Mucosa of descending colon (tissue), 3 donors: Measurements from ENCODE around the gene MRPL43. TPM values are rescaled to one million over a fixed set of nuclear protein-coding genes. Genes with fewer than 3 reads are reported as not detected.

Experiments
- ATAC-seq: fragments of 200-7000 bp; cut with Tn5 transposase; one replicate; pipeline ENCODE4 v1.9.1; 2020; ENCODE audit warnings: mild to moderate bottlenecking, moderate library complexity
- DNase-seq, 3 donors: peaks; one replicate each; pipeline ENCODE4 v3.0.0-alpha.2; 2020
- H3K36me3 ChIP-seq: fragments of 200-600 bp; one replicate; pipeline ENCODE4 v1.8.0; 2021; ENCODE audit warnings: low read depth, mild to moderate bottlenecking
- H3K4me1 ChIP-seq: fragments of 200-600 bp; one replicate; pipeline ENCODE4 v1.8.0; 2021; ENCODE audit warnings: low read depth, mild to moderate bottlenecking
- H3K4me3 ChIP-seq: fragments of 200-600 bp; one replicate; pipeline ENCODE4 v1.8.0; 2021; ENCODE audit warnings: mild to moderate bottlenecking
- H3K9me3 ChIP-seq: fragments of 200-600 bp; one replicate; pipeline ENCODE4 v1.8.0; 2021; ENCODE audit warnings: mild to moderate bottlenecking
- CTCF ChIP-seq: fragments of 200-600 bp; IDR thresholded peaks from one replicate; pipeline ENCODE4 v1.8.0; 2022; ENCODE audit warnings: antibody characterized with exemption, mild to moderate bottlenecking
- intact Hi-C, 2 donors: fragments of 100-400 bp; cut with DNase I in 1 of 2; cut with micrococcal nuclease in 1 of 2; formaldehyde crosslinking; loops; one replicate each; pipeline versions ENCODE4 v1.11.0 to v1.11.1; 2022; cut with DNase I, micrococcal nuclease
- total RNA-seq, 3 donors: library from RNA; stranded (reverse); fragmentation: NEBNext Ultra II Directional in 2 of 3; extraction: Animal tissue kit (Norgen Biotek cat#: 25700) in 2 of 3; gene quantifications; one replicate each; pipeline versions ENCODE4 v1.2.1 to v1.2.4, GENCODE V29; 2021 to 2023
- donor health status: DM: no; HTN: no; CAD: no; lungs with moderate emphysema.
- donor health status: DM: no; HTN: no; CAD: no.
- donor health status: DM: no; HTN: yes; CAD: no.

Gene MRPL43
- total RNA-seq, 3 donors from 2014 or later, result 61.3 to 82.3 (median 71.4) TPM

- peak; percentile 83 to 92 (median 89) for DNase-seq
- peak; percentile 71 for TF ChIP-seq CTCF
- intact Hi-C loops, result no loop called here
- Histone ChIP-seq H3K4me1 (peaks cover 8% of the 10 kb centered on the region), H3K9me3 (no peaks in the 10 kb centered on the region), H3K36me3 (no peaks in the 10 kb centered on the region), H3K4me3 (no peak overlapping the region)
- peak; percentile 90 for ATAC-seq
Measured at GRCh38 chr10:101012525-101013364, 25.4 kb upstream of the MRPL43 start.

GRCh38 chr10:101011517-101012423 is 24.5 kb upstream of the MRPL43 start:
- ATAC-seq (no peak), DNase-seq (no peak)
- intact Hi-C loops, result no loop called here
- Histone ChIP-seq H3K4me3 (no peak overlapping the region), H3K9me3 (no peaks in the 10 kb centered on the region), H3K4me1 (peaks cover 8% of the 10 kb centered on the region), H3K36me3 (no peaks in the 10 kb centered on the region)
- no peak for TF ChIP-seq CTCF

GRCh38 chr10:101010329-101010728 is 23.0 kb upstream of the MRPL43 start:
- peaks cover 3% of the 10 kb centered on the region for H3K36me3 ChIP-seq
- intact Hi-C loops, result no loop called here
- no peak overlapping the region for H3K4me3 ChIP-seq
- ATAC-seq, result no peak
- no peak for TF ChIP-seq CTCF
- H3K4me1 ChIP-seq, result peaks cover 8% of the 10 kb centered on the region
- H3K9me3 ChIP-seq, result no peaks in the 10 kb centered on the region
- no peak for DNase-seq

- Histone ChIP-seq H3K4me3 (no peak overlapping the region), H3K9me3 (no peaks in the 10 kb centered on the region), H3K4me1 (peaks cover 8% of the 10 kb centered on the region), H3K36me3 (peaks cover 4% of the 10 kb centered on the region)
- DNase-seq, result no peak
- no peak for ATAC-seq
- no peak for TF ChIP-seq CTCF
- intact Hi-C loops, result no loop called here
Measured at GRCh38 chr10:101008823-101009423, 21.6 kb upstream of the MRPL43 start.

GRCh38 chr10:101007915-101008822 is 20.9 kb upstream of the MRPL43 start:
- intact Hi-C loops, result no loop called here
- no peak for DNase-seq
- Histone ChIP-seq H3K4me1 (peaks cover 4% of the 10 kb centered on the region), H3K9me3 (no peaks in the 10 kb centered on the region), H3K4me3 (no peak overlapping the region), H3K36me3 (peaks cover 4% of the 10 kb centered on the region)
- TF ChIP-seq CTCF, result no peak
- no peak for ATAC-seq
